Stimulated activated CD4-positive, alpha-beta T cell treated with anti-CD3 and anti-CD28 coated beads, TNF-alpha, amount 100 ng/mL, for 48 hours (primary cell): ENCODE results near the gene VDAC2.

Experiments
- DNase-seq, 3 donors: peaks; one replicate each; pipeline ENCODE4 v3.0.0-alpha.2; 2020; ENCODE audit warnings: low read depth in 3 of 3

Gene VDAC2

GRCh38 chr10:75253281-75254220 lies 43.0 kb downstream of the VDAC2 start:
- DNase-seq = no peak

- DNase-seq = no peak
These were observed 44.1 kb downstream of the VDAC2 start for GRCh38 chr10:75254739-75255138.

GRCh38 chr10:75260990-75261389 lies 50.4 kb downstream of the VDAC2 start:
- no peak for DNase-seq

GRCh38 chr10:75261813-75262705 lies 51.5 kb downstream of the VDAC2 start:
- no peak for DNase-seq

GRCh38 chr10:75263806-75264205 lies 53.2 kb downstream of the VDAC2 start:
- no peak for DNase-seq

- DNase-seq = no peak
These were observed 55.3 kb downstream of the VDAC2 start for GRCh38 chr10:75265856-75266255.

GRCh38 chr10:75266945-75267344 lies 56.3 kb downstream of the VDAC2 start:
- no peak for DNase-seq

- no peak for DNase-seq
These were observed 59.0 kb downstream of the VDAC2 start for GRCh38 chr10:75269605-75270004.

- no peak for DNase-seq
These were observed 61.5 kb downstream of the VDAC2 start for GRCh38 chr10:75272094-75272493.

- no peak for DNase-seq
These were observed 62.3 kb downstream of the VDAC2 start for GRCh38 chr10:75272896-75273295.

- no peak for DNase-seq
These were observed 65.7 kb downstream of the VDAC2 start for GRCh38 chr10:75276069-75276872.

GRCh38 chr10:75280236-75280635 lies 69.6 kb downstream of the VDAC2 start:
- no peak for DNase-seq
